DOHH2 (cell line): ENCODE measurements around the gene NME9.

Experiments
- CTCF ChIP-seq: fragments of 200-600 bp; sonication (generic); IDR thresholded peaks from one replicate; pipeline ENCODE4 v1.5.1; 2014; ENCODE audit warnings: antibody characterized with exemption, mild to moderate bottlenecking, low read depth, low read length; ENCODE audit not compliant: poor library complexity, severe bottlenecking
- EZH2phosphoT487 ChIP-seq: fragments of 200-600 bp; sonication (generic); IDR thresholded peaks from 2 replicates; pipeline ENCODE4 v1.6.1; 2017; ENCODE audit warnings: borderline replicate concordance, mild to moderate bottlenecking, antibody characterized with exemption, low read length, moderate library complexity, mixed read lengths

- TF ChIP-seq CTCF: no peak
- no peak for TF ChIP-seq EZH2phosphoT487
These were observed 5.0 kb upstream of the NME9 start for GRCh38 chr3:138334608-138335007.
